ENCODE measurements around the gene PRDX6.

Gene PRDX6

GRCh38 chr1:173495609-173496267 is 18.6 kb downstream of the PRDX6 start:
- H3K36me3 ChIP-seq (ENCODE audit: control insufficient read depth, insufficient read depth, low read length) = no peaks in the 10 kb centered on the region
- H3K27me3 ChIP-seq (replicated peaks; ENCODE audit: control insufficient read depth, insufficient read depth, low read length) = no peaks in the 10 kb centered on the region
- no peak for TF ChIP-seq CTCF (IDR thresholded peaks at IDR 0.05; ENCODE audit: insufficient read depth, low read length, poor library complexity, severe bottlenecking)
- no peak overlapping the region for H3K4me3 ChIP-seq (replicated peaks; ENCODE audit: low read depth, low read length)
- DNase-seq (ENCODE audit: extremely low read depth, insufficient read length) = no peak

- H3K27me3 ChIP-seq (replicated peaks; ENCODE audit: control insufficient read depth, insufficient read depth, low read length) = no peaks in the 10 kb centered on the region
- no peaks in the 10 kb centered on the region for H3K36me3 ChIP-seq (ENCODE audit: control insufficient read depth, insufficient read depth, low read length)
- H3K4me3 ChIP-seq (replicated peaks; ENCODE audit: low read depth, low read length) = no peak overlapping the region
- TF ChIP-seq CTCF (IDR thresholded peaks at IDR 0.05; ENCODE audit: insufficient read depth, low read length, poor library complexity, severe bottlenecking) = no peak
- DNase-seq (ENCODE audit: extremely low read depth, insufficient read length) = no peak
Measured at GRCh38 chr1:173496757-173497320, 19.7 kb downstream of the PRDX6 start.

- Histone ChIP-seq H3K4me3 (replicated peaks; ENCODE audit: low read depth, low read length) (no peak overlapping the region), H3K36me3 (ENCODE audit: control insufficient read depth, insufficient read depth, low read length) (no peaks in the 10 kb centered on the region), H3K27me3 (replicated peaks; ENCODE audit: control insufficient read depth, insufficient read depth, low read length) (no peaks in the 10 kb centered on the region)
- TF ChIP-seq CTCF (IDR thresholded peaks at IDR 0.05; ENCODE audit: insufficient read depth, low read length, poor library complexity, severe bottlenecking) = no peak
- no peak for DNase-seq (ENCODE audit: extremely low read depth, insufficient read length)
Measured at GRCh38 chr1:173499729-173500128, 22.6 kb downstream of the PRDX6 start.

GRCh38 chr1:173502104-173502503 is 25.0 kb downstream of the PRDX6 start:
- Histone ChIP-seq H3K27me3 (replicated peaks; ENCODE audit: control insufficient read depth, insufficient read depth, low read length) (no peaks in the 10 kb centered on the region), H3K4me3 (replicated peaks; ENCODE audit: low read depth, low read length) (no peak overlapping the region), H3K36me3 (ENCODE audit: control insufficient read depth, insufficient read depth, low read length) (no peaks in the 10 kb centered on the region)
- TF ChIP-seq CTCF (IDR thresholded peaks at IDR 0.05; ENCODE audit: insufficient read depth, low read length, poor library complexity, severe bottlenecking) = no peak
- DNase-seq (ENCODE audit: extremely low read depth, insufficient read length) = no peak

GRCh38 chr1:173503391-173503790 is 26.3 kb downstream of the PRDX6 start:
- no peaks in the 10 kb centered on the region for H3K27me3 ChIP-seq (replicated peaks; ENCODE audit: control insufficient read depth, insufficient read depth, low read length)
- H3K36me3 ChIP-seq (ENCODE audit: control insufficient read depth, insufficient read depth, low read length) = no peaks in the 10 kb centered on the region
- TF ChIP-seq CTCF (IDR thresholded peaks at IDR 0.05; ENCODE audit: insufficient read depth, low read length, poor library complexity, severe bottlenecking) = no peak
- no peak for DNase-seq (ENCODE audit: extremely low read depth, insufficient read length)
- no peak overlapping the region for H3K4me3 ChIP-seq (replicated peaks; ENCODE audit: low read depth, low read length)
